ENCODE results near the gene HEATR1. TPM values are rescaled to one million over a fixed set of nuclear protein-coding genes. Genes with fewer than 3 reads are reported as not detected.
A peak's percentile ranks its signal among the peaks of the same experiment; 100 is the strongest.
"Not testable (repeated sequence)": the region's sequence is repeated elsewhere in the genome, so short reads cannot be mapped to it uniquely, and the experiment has no call there.

HEATR1 gene
- total RNA-seq, 1 donor from 2014 or later = 66.1 TPM

GRCh38 chr1:236509203-236509602 lies 95.1 kb downstream of the HEATR1 start:
- no peak overlapping the region for H3K27ac Mint-ChIP-seq
- H3K27me3 Mint-ChIP-seq (ENCODE audit: low read depth) = peaks cover 37% of the 10 kb centered on the region
- peaks cover 15% of the 10 kb centered on the region for H3K4me1 Mint-ChIP-seq (ENCODE audit: low read depth)
- DNase-seq (ENCODE audit: low spot score) = no peak
- no peaks in the 10 kb centered on the region for H3K36me3 Mint-ChIP-seq (ENCODE audit: low read depth)
- no peak overlapping the region for H3K4me3 Mint-ChIP-seq (ENCODE audit: low read depth)
- no peaks in the 10 kb centered on the region for H3K9me3 Mint-ChIP-seq
- intact Hi-C loops (cut with micrococcal nuclease) = no loop called here

- no peak overlapping the region for H3K27ac Mint-ChIP-seq
- no peaks in the 10 kb centered on the region for H3K9me3 Mint-ChIP-seq
- no peak for DNase-seq (ENCODE audit: low spot score)
- intact Hi-C loops (cut with micrococcal nuclease) = no loop called here
- H3K36me3 Mint-ChIP-seq (ENCODE audit: low read depth) = no peaks in the 10 kb centered on the region
- peaks cover 15% of the 10 kb centered on the region for H3K4me1 Mint-ChIP-seq (ENCODE audit: low read depth)
- peaks cover 38% of the 10 kb centered on the region for H3K27me3 Mint-ChIP-seq (ENCODE audit: low read depth)
- no peak overlapping the region for H3K4me3 Mint-ChIP-seq (ENCODE audit: low read depth)
Measured at GRCh38 chr1:236508593-236509027, 95.7 kb downstream of the HEATR1 start.

- Mint-ChIP-seq H3K27me3 (ENCODE audit: low read depth) (peaks cover 38% of the 10 kb centered on the region), H3K9me3 (no peaks in the 10 kb centered on the region), H3K27ac (no peak overlapping the region), H3K4me1 (ENCODE audit: low read depth) (peaks cover 26% of the 10 kb centered on the region), H3K4me3 (ENCODE audit: low read depth) (no peak overlapping the region), H3K36me3 (ENCODE audit: low read depth) (no peaks in the 10 kb centered on the region)
- no peak for DNase-seq (ENCODE audit: low spot score)
- intact Hi-C loops (cut with micrococcal nuclease) = no loop called here
Measured at GRCh38 chr1:236507022-236507700, 97.2 kb downstream of the HEATR1 start.

GRCh38 chr1:236504338-236504737 lies 100.0 kb downstream of the HEATR1 start:
- intact Hi-C loops (cut with micrococcal nuclease) = loop anchor here (5.0 kb wide), 1 partner anchor 82 kb away; no protein-coding TSS in a partner anchor
- DNase-seq (ENCODE audit: low spot score); H3K4me3 Mint-ChIP-seq (ENCODE audit: low read depth); H3K9me3 Mint-ChIP-seq; H3K27ac Mint-ChIP-seq; H3K36me3 Mint-ChIP-seq (ENCODE audit: low read depth): not testable (repeated sequence)
- Mint-ChIP-seq H3K4me1 (ENCODE audit: low read depth) (peaks cover 22% of the 10 kb centered on the region), H3K27me3 (ENCODE audit: low read depth) (peaks cover 28% of the 10 kb centered on the region)

GRCh38 chr1:236502972-236503639 lies 101.2 kb downstream of the HEATR1 start:
- peaks cover 24% of the 10 kb centered on the region for H3K27me3 Mint-ChIP-seq (ENCODE audit: low read depth)
- H3K4me3 Mint-ChIP-seq (ENCODE audit: low read depth) = peak overlapping the region; percentile 41
- DNase-seq (ENCODE audit: low spot score) = no peak
- H3K4me1 Mint-ChIP-seq (ENCODE audit: low read depth) = peaks cover 11% of the 10 kb centered on the region
- no peaks in the 10 kb centered on the region for H3K36me3 Mint-ChIP-seq (ENCODE audit: low read depth)
- no peaks in the 10 kb centered on the region for H3K9me3 Mint-ChIP-seq
- no peak overlapping the region for H3K27ac Mint-ChIP-seq
- intact Hi-C loops (cut with micrococcal nuclease) = loop anchor here (5.0 kb wide), 1 partner anchor 81 kb away; no protein-coding TSS in a partner anchor

GRCh38 chr1:236502579-236502971 lies 101.7 kb downstream of the HEATR1 start:
- no peak for DNase-seq (ENCODE audit: low spot score)
- peaks cover 22% of the 10 kb centered on the region for H3K27me3 Mint-ChIP-seq (ENCODE audit: low read depth)
- H3K27ac Mint-ChIP-seq = peak overlapping the region; percentile 39
- intact Hi-C loops (cut with micrococcal nuclease) = loop anchor here (5.0 kb wide), 1 partner anchor 80 kb away; no protein-coding TSS in a partner anchor
- H3K4me1 Mint-ChIP-seq (ENCODE audit: low read depth) = peaks cover 11% of the 10 kb centered on the region
- no peak overlapping the region for H3K4me3 Mint-ChIP-seq (ENCODE audit: low read depth)
- H3K36me3 Mint-ChIP-seq (ENCODE audit: low read depth) = no peaks in the 10 kb centered on the region
- no peaks in the 10 kb centered on the region for H3K9me3 Mint-ChIP-seq

GRCh38 chr1:236501093-236501492 lies 103.2 kb downstream of the HEATR1 start:
- Mint-ChIP-seq H3K27ac (no peak overlapping the region), H3K27me3 (ENCODE audit: low read depth) (peaks cover 23% of the 10 kb centered on the region), H3K4me3 (ENCODE audit: low read depth) (no peak overlapping the region), H3K9me3 (no peaks in the 10 kb centered on the region), H3K36me3 (ENCODE audit: low read depth) (no peaks in the 10 kb centered on the region), H3K4me1 (ENCODE audit: low read depth) (peaks cover 11% of the 10 kb centered on the region)
- DNase-seq (ENCODE audit: low spot score) = no peak
- intact Hi-C loops (cut with micrococcal nuclease) = loop anchor here (5.0 kb wide), 1 partner anchor 79 kb away; no protein-coding TSS in a partner anchor

Other genes with a start within 250 kb of the HEATR1 start
- gene EDARADD, start 210.2 kb downstream of the HEATR1 start, total RNA-seq = 53.8 and 54.8 TPM in 2 replicates
- gene LGALS8, start 80.5 kb downstream of the HEATR1 start, total RNA-seq = 70.9 and 74.8 TPM in 2 replicates
- 0.21 and 0.23 TPM in 2 replicates for gene ACTN2, start 82.0 kb upstream of the HEATR1 start, total RNA-seq
- gene MTR, start 190.8 kb upstream of the HEATR1 start, total RNA-seq = 59.2 and 62.2 TPM in 2 replicates

Measured in activated T-helper 2 cell treated with anti-CD3 and anti-CD28 coated beads, Interferon-gamma antibody, Interleukin-2, Interleukin-4, amounts not matched to agents 10 μg/mL and 5 μg/mL and 100 μg/mL, durations not matched to agents 14 hours and 24 hours and 36 hours (primary cell).